ENCODE measurements around the gene CMTM6.

DNA sequence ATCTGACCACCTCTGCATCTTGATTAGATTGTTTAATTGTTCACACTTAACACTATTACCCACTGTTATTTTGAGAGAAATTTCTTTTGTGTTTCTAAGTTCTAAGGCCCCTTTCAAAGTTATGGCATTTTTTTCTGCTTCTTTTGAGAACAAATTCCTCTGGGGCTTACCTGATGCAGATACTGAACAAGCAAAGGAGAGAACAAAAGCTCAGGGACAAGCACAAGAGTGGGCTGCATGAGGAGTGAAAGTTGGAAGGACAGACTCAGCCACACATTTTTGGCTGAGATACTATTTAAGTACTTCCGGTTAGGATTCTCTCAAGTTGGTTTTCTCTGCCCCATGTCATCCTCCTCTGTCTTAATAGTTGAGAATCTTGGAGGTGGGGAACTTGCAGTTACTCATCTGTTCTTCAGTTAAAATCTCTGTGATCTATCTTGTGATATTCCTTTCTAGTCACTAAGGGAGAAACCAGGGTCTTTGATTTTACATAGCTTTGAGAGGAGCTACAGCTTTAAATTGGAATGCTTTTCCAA, 54.7 kb downstream of the CMTM6 start:
- TF ChIP-seq CTCF (conservative IDR thresholded peaks at IDR 0.05; ENCODE audit: low read length) (no peak), EZH2phosphoT487 (IDR thresholded peaks at IDR 0.05; ENCODE audit: borderline replicate concordance) (no peak)
